Measurements from ENCODE around the gene CCNQ.

CCNQ gene

DNA sequence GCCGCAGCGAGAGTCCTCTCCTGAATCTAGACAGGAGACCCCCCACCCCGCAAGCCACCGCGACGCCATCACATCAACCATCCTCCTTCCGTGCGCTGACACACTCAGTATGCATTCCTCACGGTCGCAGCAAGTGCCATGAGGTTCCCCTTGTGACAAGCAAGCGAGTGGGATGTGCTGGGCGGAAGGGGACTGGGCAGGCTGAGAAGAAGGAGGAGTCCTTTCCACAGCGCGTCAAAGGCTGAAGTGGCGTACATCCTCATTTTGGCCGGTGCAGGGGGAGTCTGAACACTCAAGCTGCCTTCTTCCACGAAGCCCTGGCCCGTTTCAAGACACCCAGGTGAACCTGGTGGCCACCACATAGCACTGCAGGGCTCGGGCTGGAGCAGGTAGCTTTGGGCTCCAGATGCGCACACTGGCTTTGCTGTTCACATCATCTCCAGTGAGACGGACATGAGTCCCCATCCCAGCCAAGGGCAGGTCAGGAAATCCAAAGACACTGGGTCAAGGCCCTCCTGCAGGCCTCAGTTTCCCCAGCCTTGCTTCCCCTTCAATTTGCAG, 30.4 kb downstream of the CCNQ start:
- Histone ChIP-seq H3K4me3 (no peak overlapping the region), H3K4me2 (peak overlapping the region; percentile 74), H3K36me3 (no peaks in the 10 kb centered on the region), H3K4me1 (peaks cover 100% of the 10 kb centered on the region), H3K27ac (no peak overlapping the region), H3K9me3 (no peaks in the 10 kb centered on the region), H3K9ac (no peak overlapping the region), H3K27me3 (peaks cover 59% of the 10 kb centered on the region), H4K20me1 (peaks cover 26% of the 10 kb centered on the region; the same call in 1 of the 2 replicates)
- TF ChIP-seq Cebpa-rat (IDR thresholded peaks at IDR 0.05): no peak

DNA sequence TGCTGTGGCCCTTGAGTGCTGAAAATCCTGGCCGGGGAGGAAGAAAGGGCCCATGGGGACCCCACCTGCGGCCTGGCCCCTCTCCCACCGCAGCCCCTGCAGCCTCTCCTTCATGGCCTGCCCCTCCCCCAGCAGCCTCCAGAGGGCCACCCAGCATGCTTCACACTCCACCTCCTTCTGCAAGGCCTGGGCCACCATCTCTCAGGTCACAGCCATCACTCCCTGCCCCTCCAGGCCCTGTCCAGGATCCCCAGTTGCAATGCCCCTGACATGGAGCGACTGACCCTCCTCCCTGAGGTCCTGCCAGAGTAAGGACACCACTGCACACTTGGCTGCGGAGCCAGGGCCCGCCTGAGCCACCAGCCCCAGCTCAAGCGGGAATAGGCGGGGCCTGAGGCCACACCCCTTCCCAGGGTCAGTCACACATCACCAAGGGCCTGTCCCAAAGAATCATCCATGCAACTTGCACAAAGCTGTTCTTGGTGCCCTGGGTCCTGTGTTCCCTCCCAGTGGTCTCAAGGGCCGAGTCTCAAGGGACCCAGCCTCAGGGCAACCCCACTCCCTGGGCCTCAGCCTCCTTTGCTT, 32.9 kb downstream of the CCNQ start:
- H3K4me2 ChIP-seq: peak overlapping the region; percentile 74
- peaks cover 28% of the 10 kb centered on the region; the same call in 1 of the 2 replicates for H4K20me1 ChIP-seq
- peak overlapping the region; percentile 64 for H3K27ac ChIP-seq
- H3K27me3 ChIP-seq: peaks cover 68% of the 10 kb centered on the region
- no peak for TF ChIP-seq Cebpa-rat (IDR thresholded peaks at IDR 0.05)
- no peaks in the 10 kb centered on the region for H3K36me3 ChIP-seq
- no peaks in the 10 kb centered on the region for H3K9me3 ChIP-seq
- H3K9ac ChIP-seq: no peak overlapping the region
- 0 out of 2 replicates have a peak overlapping the region, but pooled peaks have one; percentile 32 for H3K4me3 ChIP-seq
- peaks cover 91% of the 10 kb centered on the region for H3K4me1 ChIP-seq

DNA sequence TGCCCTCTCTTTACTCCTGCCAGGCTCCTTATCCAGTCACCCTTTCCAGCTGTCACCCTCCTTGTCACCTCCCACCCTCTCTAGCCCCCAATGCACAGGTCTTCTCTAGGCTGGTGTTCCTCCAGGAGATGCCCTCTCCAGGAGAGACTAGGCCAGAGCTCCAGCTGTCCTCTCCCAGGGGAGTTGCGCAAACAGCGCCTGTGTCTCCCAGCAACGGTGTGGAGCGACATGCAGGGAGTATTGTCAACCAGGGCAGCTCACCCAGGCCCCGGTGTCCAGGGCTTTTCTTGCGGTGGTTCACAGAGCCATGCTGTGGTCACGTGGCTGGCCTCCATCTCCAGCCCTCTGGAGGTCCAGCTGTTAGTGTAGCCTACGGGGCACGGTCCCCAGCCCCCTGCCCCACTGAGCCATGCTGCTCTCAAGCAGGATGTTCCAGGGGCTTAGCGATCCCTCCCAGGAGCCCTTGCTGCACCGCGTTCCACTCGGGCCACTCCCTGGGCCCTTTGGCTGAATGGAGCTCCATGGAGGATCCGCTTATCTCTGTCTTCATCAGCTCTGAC, 34.8 kb downstream of the CCNQ start:
- Histone ChIP-seq H3K4me1 (peaks cover 91% of the 10 kb centered on the region), H4K20me1 (peaks cover 28% of the 10 kb centered on the region; the same call in 1 of the 2 replicates), H3K27ac (no peak overlapping the region), H3K4me3 (no peak overlapping the region), H3K27me3 (peaks cover 75% of the 10 kb centered on the region), H3K9me3 (no peaks in the 10 kb centered on the region), H3K4me2 (peak overlapping the region; percentile 47), H3K9ac (no peak overlapping the region), H3K36me3 (no peaks in the 10 kb centered on the region)
- peak; percentile 34; the same call in 1 of the 2 replicates for TF ChIP-seq Cebpa-rat (IDR thresholded peaks at IDR 0.05)

DNA sequence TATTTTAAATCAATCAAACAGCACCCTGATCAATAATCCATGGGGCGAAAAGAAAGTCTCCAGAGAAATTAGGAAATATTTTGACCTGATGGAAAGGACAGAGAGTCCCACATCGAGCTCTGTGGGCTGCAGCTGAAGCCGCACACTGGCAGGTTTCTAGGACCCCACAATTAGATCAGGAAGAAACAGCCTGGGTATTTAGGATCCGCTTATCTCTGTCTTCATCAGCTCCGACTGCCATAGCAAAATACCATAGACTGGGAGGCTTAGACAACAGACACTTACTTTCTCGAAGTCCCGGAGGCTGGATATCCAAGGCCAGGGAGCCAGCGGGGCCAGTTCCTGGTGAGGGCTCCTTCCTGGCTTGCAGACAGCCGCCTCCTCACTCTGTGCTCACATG, 36.4 kb downstream of the CCNQ start:
- TF ChIP-seq Cebpa-rat (IDR thresholded peaks at IDR 0.05): no peak
- peaks cover 87% of the 10 kb centered on the region for H3K4me1 ChIP-seq
- H3K27me3 ChIP-seq: peaks cover 65% of the 10 kb centered on the region
- peaks cover 28% of the 10 kb centered on the region; the same call in 1 of the 2 replicates for H4K20me1 ChIP-seq
- H3K27ac ChIP-seq: 0 out of 2 replicates have a peak overlapping the region, but pooled peaks have one; percentile 26
- H3K4me2 ChIP-seq: peak overlapping the region; percentile 47
- no peaks in the 10 kb centered on the region for H3K9me3 ChIP-seq
- H3K9ac ChIP-seq: no peak overlapping the region
- no peaks in the 10 kb centered on the region for H3K36me3 ChIP-seq
- H3K4me3 ChIP-seq: no peak overlapping the region

DNA sequence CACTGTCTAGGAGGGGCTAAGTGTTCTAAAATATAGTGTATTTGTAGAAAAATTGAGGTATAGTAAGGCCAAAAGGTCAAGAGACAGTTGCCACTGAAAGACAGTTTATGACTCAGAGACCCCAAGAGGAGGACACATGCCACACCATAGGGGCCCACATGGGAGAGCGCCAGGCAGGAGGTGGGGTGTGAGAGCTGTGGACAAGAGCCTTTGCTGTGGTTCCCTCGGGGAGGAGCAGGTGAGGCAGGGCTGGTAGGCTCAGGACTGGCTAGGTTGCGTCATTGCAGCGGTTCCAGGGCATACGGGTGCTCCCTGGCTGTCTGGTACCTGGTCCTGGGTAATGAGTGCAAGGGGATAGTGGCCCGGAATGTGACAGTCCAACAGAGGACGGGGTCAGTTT, 37.6 kb downstream of the CCNQ start:
- TF ChIP-seq Cebpa-rat (IDR thresholded peaks at IDR 0.05): no peak
- H3K9me3 ChIP-seq: no peaks in the 10 kb centered on the region
- peaks cover 87% of the 10 kb centered on the region for H3K4me1 ChIP-seq
- H3K27me3 ChIP-seq: peaks cover 63% of the 10 kb centered on the region
- no peak overlapping the region for H3K27ac ChIP-seq
- no peak overlapping the region for H3K9ac ChIP-seq
- no peak overlapping the region for H3K4me2 ChIP-seq
- peaks cover 19% of the 10 kb centered on the region; the same call in 1 of the 2 replicates for H4K20me1 ChIP-seq
- H3K36me3 ChIP-seq: no peaks in the 10 kb centered on the region
- no peak overlapping the region for H3K4me3 ChIP-seq

DNA sequence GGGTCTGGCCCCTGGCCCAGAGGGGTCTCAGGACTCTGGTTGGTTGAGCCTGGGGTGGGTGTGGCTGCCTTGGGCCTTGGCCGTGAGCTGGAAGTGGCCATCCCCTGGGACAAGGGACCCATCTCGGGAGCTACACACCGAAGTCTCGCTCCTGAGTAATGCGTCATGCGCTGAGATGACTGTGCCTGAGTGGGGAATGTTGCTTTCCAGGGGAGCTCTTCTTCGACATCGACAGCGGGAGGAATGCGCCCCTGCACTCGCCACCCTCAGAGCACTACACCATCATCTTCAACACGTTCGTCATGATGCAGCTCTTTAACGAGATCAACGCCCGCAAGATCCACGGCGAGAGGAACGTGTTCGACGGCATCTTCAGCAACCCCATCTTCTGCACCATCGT, 38.5 kb downstream of the CCNQ start:
- Histone ChIP-seq H3K9ac (no peak overlapping the region), H3K4me1 (peaks cover 87% of the 10 kb centered on the region), H3K36me3 (no peaks in the 10 kb centered on the region), H4K20me1 (peaks cover 17% of the 10 kb centered on the region; the same call in 1 of the 2 replicates), H3K9me3 (no peaks in the 10 kb centered on the region), H3K4me2 (peak overlapping the region; percentile 65), H3K4me3 (no peak overlapping the region), H3K27ac (peak overlapping the region; percentile 44; the same call in 1 of the 2 replicates), H3K27me3 (peaks cover 63% of the 10 kb centered on the region)
- TF ChIP-seq Cebpa-rat (IDR thresholded peaks at IDR 0.05): no peak

DNA sequence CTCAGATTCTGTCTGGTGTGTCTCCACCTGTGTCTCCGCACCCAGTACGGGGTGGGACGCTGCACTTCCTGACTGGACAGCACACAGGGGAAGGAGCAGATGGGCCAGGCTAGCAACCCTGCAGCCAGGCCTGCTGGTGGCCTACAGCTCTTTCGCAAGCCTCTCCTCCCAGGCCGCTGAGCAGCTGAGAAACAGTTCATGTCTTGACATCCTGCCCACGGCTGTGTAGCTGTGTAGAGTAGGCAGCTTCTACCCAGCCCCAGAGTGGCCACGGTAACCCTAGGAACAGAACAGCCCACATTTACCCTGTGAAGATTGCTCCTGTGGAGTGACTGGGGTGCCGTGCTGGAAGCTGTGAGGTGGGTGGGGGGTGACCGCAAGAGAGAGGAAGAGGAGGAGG, 38.9 kb downstream of the CCNQ start:
- peaks cover 63% of the 10 kb centered on the region for H3K27me3 ChIP-seq
- H3K9me3 ChIP-seq: no peaks in the 10 kb centered on the region
- H3K9ac ChIP-seq: no peak overlapping the region
- H3K27ac ChIP-seq: peak overlapping the region; percentile 44; the same call in 1 of the 2 replicates
- peaks cover 87% of the 10 kb centered on the region for H3K4me1 ChIP-seq
- peak; percentile 57 for TF ChIP-seq Cebpa-rat (IDR thresholded peaks at IDR 0.05)
- no peak overlapping the region for H3K4me3 ChIP-seq
- peak overlapping the region; percentile 65 for H3K4me2 ChIP-seq
- H3K36me3 ChIP-seq: no peaks in the 10 kb centered on the region
- peaks cover 20% of the 10 kb centered on the region; the same call in 1 of the 2 replicates for H4K20me1 ChIP-seq

DNA sequence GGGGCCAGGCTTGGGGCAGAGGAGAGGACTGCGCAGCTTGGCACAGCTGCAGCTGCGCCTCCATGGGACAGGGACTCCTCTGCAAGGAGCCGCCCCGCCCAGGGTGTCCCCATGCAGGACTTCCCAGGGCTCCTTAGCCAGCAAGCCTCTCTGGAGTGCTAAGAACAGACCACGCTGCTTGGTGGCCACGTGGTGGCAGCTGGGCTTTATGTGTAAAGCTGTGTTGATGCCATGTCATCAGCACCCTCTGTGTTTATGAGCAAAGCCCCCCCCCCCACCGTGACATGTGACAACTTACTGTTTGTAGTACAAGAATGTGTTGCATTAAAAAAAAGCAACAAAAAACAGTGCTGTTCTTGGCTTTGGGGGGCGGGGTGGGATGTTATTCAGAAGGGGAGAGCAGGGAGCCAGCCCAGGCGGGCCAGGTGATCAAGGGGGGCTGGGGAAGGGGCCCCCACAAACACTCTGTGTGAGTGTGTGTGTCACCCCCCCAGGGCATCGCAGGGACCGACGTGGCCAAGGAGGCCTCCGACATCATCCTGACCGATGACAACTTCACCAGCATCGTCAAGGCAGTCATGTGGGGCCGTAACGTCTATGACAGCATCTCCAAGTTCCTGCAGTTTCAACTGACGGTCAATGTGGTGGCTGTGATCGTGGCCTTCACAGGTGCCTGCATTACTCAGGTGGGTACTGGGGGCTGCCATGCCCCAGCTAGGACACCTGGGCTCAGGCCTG, 41.2 kb downstream of the CCNQ start:
- Histone ChIP-seq H4K20me1 (peaks cover 23% of the 10 kb centered on the region), H3K9ac (no peak overlapping the region), H3K9me3 (no peaks in the 10 kb centered on the region), H3K27me3 (peaks cover 65% of the 10 kb centered on the region), H3K27ac (peak overlapping the region; percentile 23; the same call in 1 of the 2 replicates), H3K4me3 (no peak overlapping the region), H3K4me1 (peaks cover 75% of the 10 kb centered on the region), H3K36me3 (no peaks in the 10 kb centered on the region), H3K4me2 (peak overlapping the region; percentile 51)
- TF ChIP-seq Cebpa-rat (IDR thresholded peaks at IDR 0.05): no peak

DNA sequence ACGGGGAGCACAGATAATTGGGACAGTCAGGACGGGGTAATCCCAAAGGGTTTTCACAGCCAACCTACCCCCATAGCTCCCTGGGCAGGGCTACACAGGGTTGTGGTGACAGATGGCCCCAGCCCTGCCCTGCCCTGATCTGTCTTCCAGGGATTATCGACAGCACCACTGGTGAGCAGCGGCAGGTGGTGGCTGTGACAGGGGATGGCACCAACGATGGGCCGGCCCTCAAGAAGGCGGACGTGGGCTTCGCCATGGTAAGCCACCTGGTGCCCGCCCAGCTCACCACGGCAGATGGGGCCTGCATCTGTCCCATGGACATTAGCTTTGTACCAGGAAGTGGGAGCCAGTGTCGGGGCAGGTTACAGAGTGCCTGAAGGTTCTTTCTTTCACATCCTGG, 42.2 kb downstream of the CCNQ start:
- H3K4me1 ChIP-seq: peaks cover 67% of the 10 kb centered on the region
- peaks cover 29% of the 10 kb centered on the region for H4K20me1 ChIP-seq
- H3K27ac ChIP-seq: no peak overlapping the region
- H3K27me3 ChIP-seq: peaks cover 66% of the 10 kb centered on the region
- no peak overlapping the region for H3K9ac ChIP-seq
- H3K36me3 ChIP-seq: no peaks in the 10 kb centered on the region
- H3K4me3 ChIP-seq: no peak overlapping the region
- no peaks in the 10 kb centered on the region for H3K9me3 ChIP-seq
- peak overlapping the region; percentile 51 for H3K4me2 ChIP-seq
- TF ChIP-seq Cebpa-rat (IDR thresholded peaks at IDR 0.05): no peak
